ENCODE results near the gene LEP. TPM values are rescaled to one million over a fixed set of nuclear protein-coding genes. Genes with fewer than 3 reads are reported as not detected.
A peak's percentile ranks its signal among the peaks of the same experiment; 100 is the strongest.

LEP gene
- total RNA-seq, 3 donors from 2014 or later (not counting 1 experiment from before 2014, with no cell fraction given) = not detected

DNA sequence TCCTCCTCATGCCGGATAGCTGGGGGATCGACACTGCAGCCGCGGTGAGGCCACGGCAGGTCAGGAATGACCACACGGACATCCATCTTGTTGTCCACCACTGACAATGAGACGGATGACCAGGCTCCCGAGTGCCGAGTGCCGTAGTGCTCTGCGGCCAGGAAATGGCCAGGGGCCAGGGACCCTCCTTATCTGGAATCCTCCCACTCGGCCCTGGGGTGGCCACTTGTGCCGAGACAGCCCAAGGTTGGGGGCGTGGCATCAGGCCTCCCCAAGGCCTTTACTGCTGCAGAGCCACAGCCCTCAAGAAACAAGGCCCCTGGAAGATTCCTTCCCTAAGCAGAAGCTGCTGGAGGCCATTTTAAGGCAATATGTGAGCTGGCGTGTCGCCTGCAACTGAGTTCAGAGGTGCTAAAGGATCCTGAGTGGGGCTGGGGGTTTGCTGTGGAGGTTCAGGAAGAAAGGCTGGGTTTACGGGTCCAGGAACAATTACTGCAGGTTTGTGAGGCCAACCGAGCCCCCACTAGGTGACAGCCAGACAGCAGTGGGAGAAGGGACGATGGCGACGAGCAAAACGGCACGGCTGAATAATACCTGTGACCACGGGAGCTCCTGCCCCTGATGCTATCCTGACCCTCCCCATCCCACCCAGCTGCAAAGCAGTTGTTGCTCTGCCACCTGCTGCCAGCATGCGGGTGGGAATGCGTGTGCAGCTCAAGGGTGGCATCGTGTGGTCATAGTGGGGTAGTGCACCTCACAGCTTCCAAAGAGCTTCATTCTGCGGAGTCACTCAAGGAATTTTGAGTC is 31.6 kb upstream of the LEP start:
- no peak overlapping the region for H3K27ac Mint-ChIP-seq
- Histone ChIP-seq H3K4me3 (ENCODE audit: low read length) (no peak overlapping the region), H3K36me3 (ENCODE audit: control insufficient read depth, insufficient read depth, low read length) (no peaks in the 10 kb centered on the region), H3K27me3 (ENCODE audit: control insufficient read depth, insufficient read depth, low read length) (peaks cover 3% of the 10 kb centered on the region), H3K27ac (ENCODE audit: low read length) (no peak overlapping the region), H3K4me1 (ENCODE audit: control insufficient read depth, insufficient read depth, low read length) (peaks cover 7% of the 10 kb centered on the region), H3K9me3 (ENCODE audit: control insufficient read depth, insufficient read depth, low read length) (no peaks in the 10 kb centered on the region)
- WGBS (ENCODE audit: insufficient coverage) = 50% methylated on average over 28 of the region's 28 CpGs
- H3K4me1 Mint-ChIP-seq = peaks cover 5% of the 10 kb centered on the region in 2 donors
- no peak overlapping the region for H3K4me3 Mint-ChIP-seq
- peaks cover 0 to 18% of the 10 kb centered on the region in 2 donors for H3K27me3 Mint-ChIP-seq (ENCODE audit: low read depth in 2 of 2)
- DNase-seq (peak; percentile 57 to 89), ATAC-seq (peak; percentile 94 to 100 (median 99))
- H3K9me3 Mint-ChIP-seq = no peaks in the 10 kb centered on the region
- no peaks in the 10 kb centered on the region for H3K36me3 Mint-ChIP-seq
- TF ChIP-seq, protein P1, sequence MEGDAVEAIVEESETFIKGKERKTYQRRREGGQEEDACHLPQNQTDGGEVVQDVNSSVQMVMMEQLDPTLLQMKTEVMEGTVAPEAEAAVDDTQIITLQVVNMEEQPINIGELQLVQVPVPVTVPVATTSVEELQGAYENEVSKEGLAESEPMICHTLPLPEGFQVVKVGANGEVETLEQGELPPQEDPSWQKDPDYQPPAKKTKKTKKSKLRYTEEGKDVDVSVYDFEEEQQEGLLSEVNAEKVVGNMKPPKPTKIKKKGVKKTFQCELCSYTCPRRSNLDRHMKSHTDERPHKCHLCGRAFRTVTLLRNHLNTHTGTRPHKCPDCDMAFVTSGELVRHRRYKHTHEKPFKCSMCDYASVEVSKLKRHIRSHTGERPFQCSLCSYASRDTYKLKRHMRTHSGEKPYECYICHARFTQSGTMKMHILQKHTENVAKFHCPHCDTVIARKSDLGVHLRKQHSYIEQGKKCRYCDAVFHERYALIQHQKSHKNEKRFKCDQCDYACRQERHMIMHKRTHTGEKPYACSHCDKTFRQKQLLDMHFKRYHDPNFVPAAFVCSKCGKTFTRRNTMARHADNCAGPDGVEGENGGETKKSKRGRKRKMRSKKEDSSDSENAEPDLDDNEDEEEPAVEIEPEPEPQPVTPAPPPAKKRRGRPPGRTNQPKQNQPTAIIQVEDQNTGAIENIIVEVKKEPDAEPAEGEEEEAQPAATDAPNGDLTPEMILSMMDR (IDR thresholded peaks at IDR 0.05) = peak; percentile 89
- intact Hi-C loops (cut with micrococcal nuclease) = loop anchor here (1.0 to 10.0 kb wide), 3 partner anchors 73 to 695 kb away; no protein-coding TSS in a partner anchor

DNA sequence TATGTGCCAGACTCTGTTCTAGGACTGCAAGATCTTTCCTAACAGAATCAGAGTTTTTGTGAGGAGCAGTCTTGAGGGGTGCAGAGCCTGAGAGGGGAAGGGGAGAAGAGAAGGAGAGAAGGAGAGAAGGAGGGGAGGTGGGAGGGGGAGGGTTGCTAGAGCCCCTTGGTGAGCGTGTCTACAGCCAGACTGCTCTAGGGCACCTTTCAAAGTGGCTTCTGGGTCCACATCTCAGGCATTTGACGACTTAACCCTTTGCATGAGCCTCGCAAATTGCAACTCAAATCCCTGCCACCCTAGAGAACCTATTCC is 31.1 kb upstream of the LEP start:
- peaks cover 3% of the 10 kb centered on the region for H3K27me3 ChIP-seq (ENCODE audit: control insufficient read depth, insufficient read depth, low read length)
- H3K36me3 ChIP-seq (ENCODE audit: control insufficient read depth, insufficient read depth, low read length) = no peaks in the 10 kb centered on the region
- H3K4me3 ChIP-seq (ENCODE audit: low read length) = no peak overlapping the region
- H3K9me3 ChIP-seq (ENCODE audit: control insufficient read depth, insufficient read depth, low read length) = no peaks in the 10 kb centered on the region
- H3K27me3 Mint-ChIP-seq (ENCODE audit: low read depth in 2 of 2) = peaks cover 0 to 14% of the 10 kb centered on the region in 2 donors
- no peaks in the 10 kb centered on the region for H3K36me3 Mint-ChIP-seq
- H3K27ac Mint-ChIP-seq = no peak overlapping the region
- ATAC-seq (no peak), DNase-seq (no peak)
- TF ChIP-seq, protein P1 (IDR thresholded peaks at IDR 0.05) = peak; percentile 1
- H3K4me1 Mint-ChIP-seq = peaks cover 5% of the 10 kb centered on the region in 2 donors
- no peaks in the 10 kb centered on the region for H3K9me3 Mint-ChIP-seq
- WGBS (ENCODE audit: insufficient coverage) = 54% methylated on average over 3 of the region's 3 CpGs
- no peak overlapping the region for H3K27ac ChIP-seq (ENCODE audit: low read length)
- intact Hi-C loops (cut with micrococcal nuclease) = no loop called here
- no peak overlapping the region for H3K4me3 Mint-ChIP-seq
- peaks cover 7% of the 10 kb centered on the region for H3K4me1 ChIP-seq (ENCODE audit: control insufficient read depth, insufficient read depth, low read length)

GRCh38 chr7:128210590-128211570 is 30.2 kb upstream of the LEP start:
- TF ChIP-seq, protein P1 (IDR thresholded peaks at IDR 0.05) = no peak
- no peak for ATAC-seq
- Mint-ChIP-seq H3K36me3 (no peaks in the 10 kb centered on the region), H3K27ac (no peak overlapping the region), H3K4me3 (no peak overlapping the region), H3K9me3 (no peaks in the 10 kb centered on the region), H3K27me3 (ENCODE audit: low read depth in 2 of 2) (peaks cover 0 to 9% of the 10 kb centered on the region in 2 donors), H3K4me1 (peaks cover 5% of the 10 kb centered on the region in 2 donors)
- H3K9me3 ChIP-seq (ENCODE audit: control insufficient read depth, insufficient read depth, low read length) = no peaks in the 10 kb centered on the region
- peaks cover 3% of the 10 kb centered on the region for H3K27me3 ChIP-seq (ENCODE audit: control insufficient read depth, insufficient read depth, low read length)
- no peak overlapping the region for H3K27ac ChIP-seq (ENCODE audit: low read length)
- no peak for DNase-seq
- WGBS (ENCODE audit: insufficient coverage) = 91% methylated on average over 19 of the region's 19 CpGs
- intact Hi-C loops (cut with micrococcal nuclease) = no loop called here
- no peaks in the 10 kb centered on the region for H3K36me3 ChIP-seq (ENCODE audit: control insufficient read depth, insufficient read depth, low read length)
- H3K4me3 ChIP-seq (ENCODE audit: low read length) = no peak overlapping the region
- H3K4me1 ChIP-seq (ENCODE audit: control insufficient read depth, insufficient read depth, low read length) = peaks cover 7% of the 10 kb centered on the region
